ENCODE results near the gene ZNF503.
A peak's percentile ranks its signal among the peaks of the same experiment; 100 is the strongest.

ZNF503 gene

DNA sequence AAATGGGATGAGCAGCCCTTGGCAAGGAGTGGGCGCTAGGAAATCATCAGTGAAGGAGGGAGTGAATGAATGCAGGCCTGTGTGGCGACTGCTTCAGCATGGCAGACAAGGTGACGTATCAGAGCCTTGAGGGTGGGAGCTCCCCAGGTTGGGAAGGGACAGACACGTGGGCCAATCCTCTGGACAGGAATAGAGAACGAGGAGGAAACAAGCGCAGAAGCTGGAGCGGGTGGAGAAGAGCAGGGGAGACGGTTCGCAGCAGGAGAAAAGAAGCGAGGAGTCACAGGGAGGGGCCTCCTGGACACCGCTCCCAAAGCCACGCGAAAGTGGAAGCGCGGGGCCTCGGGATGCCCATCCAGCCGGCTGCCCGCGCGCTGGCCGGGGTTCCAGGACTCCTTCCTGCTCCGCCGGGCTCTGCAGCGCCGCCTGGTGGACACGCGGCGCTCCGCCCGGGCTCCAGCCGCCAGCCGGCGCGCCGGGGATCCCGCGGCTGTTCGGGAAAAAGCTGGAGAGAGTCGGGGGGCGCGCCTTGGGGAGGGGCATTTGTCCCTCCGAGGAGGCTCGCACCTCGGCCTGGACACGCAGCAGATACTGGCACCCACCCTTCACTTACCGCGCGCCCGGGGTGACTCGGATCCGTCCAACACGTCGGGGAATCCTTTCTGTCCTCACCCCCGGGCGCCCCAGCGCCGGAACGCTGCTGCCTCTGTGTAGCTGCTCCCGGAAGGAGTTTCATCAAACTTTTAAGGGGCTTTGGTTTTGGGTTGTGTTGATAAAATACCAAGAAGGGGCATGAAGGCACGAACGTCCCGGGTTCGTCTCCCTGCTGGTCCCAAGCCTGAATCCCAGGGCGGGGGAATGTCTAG lies 6.3 kb downstream of the ZNF503 start:
- Histone ChIP-seq H3K14ac (ENCODE audit: low read length) (no peak overlapping the region), H3K18ac (ENCODE audit: low read length) (peak overlapping the region; percentile 93), H3K27ac (replicated peaks; ENCODE audit: low read length) (no peak overlapping the region), H4K91ac (ENCODE audit: low read depth, low read length, poor library complexity) (no peak overlapping the region), H3K9me3 (replicated peaks in 1 of 2; ENCODE audit: control insufficient read depth in 2 of 2, insufficient read depth in 1 of 2, low read depth in 1 of 2, low read length in 2 of 2) (peaks cover 0 to 2% of the 10 kb centered on the region in 2 donors), H2BK5ac (ENCODE audit: low read length) (peak overlapping the region; percentile 16), H2BK15ac (ENCODE audit: low read length) (no peak overlapping the region), H2BK120ac (ENCODE audit: low read depth, low read length) (no peak overlapping the region), H3K9ac (ENCODE audit: low read depth, low read length, poor library complexity) (no peak overlapping the region), H3K23ac (ENCODE audit: low read depth, low read length, poor library complexity) (no peak overlapping the region), H3K4me2 (ENCODE audit: insufficient read depth, low read length, poor library complexity, severe bottlenecking) (peak overlapping the region; percentile 96), H4K8ac (ENCODE audit: low read depth, low read length) (no peak overlapping the region), H3K79me1 (ENCODE audit: low read depth, low read length) (peaks cover 12% of the 10 kb centered on the region), H2AFZ (ENCODE audit: low read length) (no peak overlapping the region), H3K27me3 (ENCODE audit: control insufficient read depth in 3 of 3, insufficient read depth in 3 of 3, low read depth in 1 of 3, low read length in 3 of 3) (peaks cover 0 to 47% (median 16%) of the 10 kb centered on the region in 3 experiments), H3K4ac (ENCODE audit: low read length) (no peak overlapping the region), H2AK5ac (ENCODE audit: low read depth, low read length) (no peak overlapping the region), H3K4me1 (ENCODE audit: control insufficient read depth in 2 of 2, insufficient read depth in 1 of 2, low read depth in 1 of 2, low read length in 2 of 2) (peaks cover 3 to 13% of the 10 kb centered on the region in 2 donors), H2BK12ac (ENCODE audit: low read length) (peak overlapping the region; percentile 14), H3K4me3 (ENCODE audit: low read length in 2 of 2) (peak overlapping the region in 1 of 2 donors; percentile 69), H3K36me3 (replicated peaks in 1 of 2; ENCODE audit: control insufficient read depth in 2 of 2, insufficient read depth in 2 of 2, low read length in 2 of 2) (peaks cover 0 to 24% of the 10 kb centered on the region in 2 donors)
- no CpG with 5 or more reads among the region's 64 CpGs for WGBS, 2 donors (ENCODE audit: extremely low coverage in 2 of 2, insufficient read length in 2 of 2, insufficient replicate concordance in 1 of 2)
- peak; percentile 73 for DNase-seq (ENCODE audit: low spot score)

DNA sequence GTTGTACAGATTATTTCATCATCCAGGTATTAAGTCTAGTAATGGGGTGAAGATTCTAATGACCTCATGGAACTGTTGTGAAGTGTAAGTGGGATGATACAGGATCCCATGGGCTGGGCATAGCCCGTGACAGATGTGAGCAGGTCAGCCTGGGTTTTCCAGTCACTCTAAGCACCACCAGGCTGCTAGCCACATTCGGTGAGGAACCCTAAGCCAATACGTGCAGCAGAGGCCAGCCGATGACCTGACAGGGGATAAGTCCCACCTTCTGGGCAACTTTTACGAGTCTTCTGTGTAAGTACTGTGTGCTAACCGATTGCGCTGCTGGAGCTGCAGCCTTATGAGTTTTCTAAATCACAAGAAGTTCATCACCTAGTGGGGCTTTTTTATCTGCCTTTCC lies 7.3 kb downstream of the ZNF503 start:
- peaks cover 0 to 44% (median 16%) of the 10 kb centered on the region in 3 experiments for H3K27me3 ChIP-seq (ENCODE audit: control insufficient read depth in 3 of 3, insufficient read depth in 3 of 3, low read depth in 1 of 3, low read length in 3 of 3)
- no peak overlapping the region for H3K18ac ChIP-seq (ENCODE audit: low read length)
- peaks cover 0 to 8% of the 10 kb centered on the region in 2 donors for H3K4me1 ChIP-seq (ENCODE audit: control insufficient read depth in 2 of 2, insufficient read depth in 1 of 2, low read depth in 1 of 2, low read length in 2 of 2)
- no CpG with 5 or more reads among the region's 7 CpGs for WGBS, 2 donors (ENCODE audit: extremely low coverage in 2 of 2, insufficient read length in 2 of 2, insufficient replicate concordance in 1 of 2)
- no peak overlapping the region for H2AK5ac ChIP-seq (ENCODE audit: low read depth, low read length)
- no peak overlapping the region for H3K9ac ChIP-seq (ENCODE audit: low read depth, low read length, poor library complexity)
- H2BK5ac ChIP-seq (ENCODE audit: low read length) = no peak overlapping the region
- no peak for DNase-seq (ENCODE audit: low spot score)
- peaks cover 0 to 19% of the 10 kb centered on the region in 2 donors for H3K36me3 ChIP-seq (replicated peaks in 1 of 2; ENCODE audit: control insufficient read depth in 2 of 2, insufficient read depth in 2 of 2, low read length in 2 of 2)
- no peak overlapping the region for H2BK120ac ChIP-seq (ENCODE audit: low read depth, low read length)
- peaks cover 0 to 2% of the 10 kb centered on the region in 2 donors for H3K9me3 ChIP-seq (replicated peaks in 1 of 2; ENCODE audit: control insufficient read depth in 2 of 2, insufficient read depth in 1 of 2, low read depth in 1 of 2, low read length in 2 of 2)
- H3K4me3 ChIP-seq (ENCODE audit: low read length in 2 of 2) = no peak overlapping the region
- H3K23ac ChIP-seq (ENCODE audit: low read depth, low read length, poor library complexity) = no peak overlapping the region
- H3K4ac ChIP-seq (ENCODE audit: low read length) = no peak overlapping the region
- no peak overlapping the region for H3K14ac ChIP-seq (ENCODE audit: low read length)
- no peak overlapping the region for H2BK12ac ChIP-seq (ENCODE audit: low read length)
- H2BK15ac ChIP-seq (ENCODE audit: low read length) = no peak overlapping the region
- no peak overlapping the region for H3K4me2 ChIP-seq (ENCODE audit: insufficient read depth, low read length, poor library complexity, severe bottlenecking)
- H4K8ac ChIP-seq (ENCODE audit: low read depth, low read length) = no peak overlapping the region
- no peak overlapping the region for H2AFZ ChIP-seq (ENCODE audit: low read length)
- peaks cover 6% of the 10 kb centered on the region for H3K79me1 ChIP-seq (ENCODE audit: low read depth, low read length)
- H4K91ac ChIP-seq (ENCODE audit: low read depth, low read length, poor library complexity) = no peak overlapping the region
- no peak overlapping the region for H3K27ac ChIP-seq (replicated peaks; ENCODE audit: low read length)

- peaks cover 0 to 34% (median 16%) of the 10 kb centered on the region in 3 experiments for H3K27me3 ChIP-seq (ENCODE audit: control insufficient read depth in 3 of 3, insufficient read depth in 3 of 3, low read depth in 1 of 3, low read length in 3 of 3)
- DNase-seq (ENCODE audit: low spot score) = no peak
- H4K91ac ChIP-seq (ENCODE audit: low read depth, low read length, poor library complexity) = no peak overlapping the region
Observed at GRCh38 chr10:75392744-75393143, 8.8 kb downstream of the ZNF503 start.

GRCh38 chr10:75392271-75392670 lies 9.3 kb downstream of the ZNF503 start:
- no peak for DNase-seq (ENCODE audit: low spot score)
- H2BK15ac ChIP-seq (ENCODE audit: low read length) = no peak overlapping the region
- no peaks in the 10 kb centered on the region for H3K36me3 ChIP-seq (replicated peaks in 1 of 2; ENCODE audit: control insufficient read depth in 2 of 2, insufficient read depth in 2 of 2, low read length in 2 of 2)
- WGBS, 2 donors (ENCODE audit: extremely low coverage in 2 of 2, insufficient read length in 2 of 2, insufficient replicate concordance in 1 of 2) = no CpG with 5 or more reads among the region's 2 CpGs
- H3K27me3 ChIP-seq (ENCODE audit: control insufficient read depth in 3 of 3, insufficient read depth in 3 of 3, low read depth in 1 of 3, low read length in 3 of 3) = peaks cover 0 to 30% (median 14%) of the 10 kb centered on the region in 3 experiments
- H2BK5ac ChIP-seq (ENCODE audit: low read length) = no peak overlapping the region
- no peaks in the 10 kb centered on the region for H3K79me1 ChIP-seq (ENCODE audit: low read depth, low read length)
- H3K9me3 ChIP-seq (replicated peaks in 1 of 2; ENCODE audit: control insufficient read depth in 2 of 2, insufficient read depth in 1 of 2, low read depth in 1 of 2, low read length in 2 of 2) = peaks cover 0 to 2% of the 10 kb centered on the region in 2 donors
- H4K8ac ChIP-seq (ENCODE audit: low read depth, low read length) = no peak overlapping the region
- H3K4ac ChIP-seq (ENCODE audit: low read length) = no peak overlapping the region
- H2AFZ ChIP-seq (ENCODE audit: low read length) = no peak overlapping the region
- H3K23ac ChIP-seq (ENCODE audit: low read depth, low read length, poor library complexity) = no peak overlapping the region
- no peak overlapping the region for H2BK12ac ChIP-seq (ENCODE audit: low read length)
- H2BK120ac ChIP-seq (ENCODE audit: low read depth, low read length) = no peak overlapping the region
- H3K9ac ChIP-seq (ENCODE audit: low read depth, low read length, poor library complexity) = no peak overlapping the region
- H2AK5ac ChIP-seq (ENCODE audit: low read depth, low read length) = no peak overlapping the region
- H3K4me1 ChIP-seq (ENCODE audit: control insufficient read depth in 2 of 2, insufficient read depth in 1 of 2, low read depth in 1 of 2, low read length in 2 of 2) = peaks cover 0 to 4% of the 10 kb centered on the region in 2 donors
- H3K4me2 ChIP-seq (ENCODE audit: insufficient read depth, low read length, poor library complexity, severe bottlenecking) = no peak overlapping the region
- no peak overlapping the region for H3K27ac ChIP-seq (replicated peaks; ENCODE audit: low read length)
- no peak overlapping the region for H3K4me3 ChIP-seq (ENCODE audit: low read length in 2 of 2)
- H3K14ac ChIP-seq (ENCODE audit: low read length) = no peak overlapping the region
- H4K91ac ChIP-seq (ENCODE audit: low read depth, low read length, poor library complexity) = no peak overlapping the region
- no peak overlapping the region for H3K18ac ChIP-seq (ENCODE audit: low read length)

More at GRCh38 chr10:75392744-75393143, 8.8 kb downstream of the ZNF503 start:
- peaks cover 0 to 4% of the 10 kb centered on the region in 2 donors for H3K4me1 ChIP-seq (ENCODE audit: control insufficient read depth in 2 of 2, insufficient read depth in 1 of 2, low read depth in 1 of 2, low read length in 2 of 2)
- H3K4ac ChIP-seq (ENCODE audit: low read length) = no peak overlapping the region
- H2BK12ac ChIP-seq (ENCODE audit: low read length) = no peak overlapping the region
- no peak overlapping the region for H3K14ac ChIP-seq (ENCODE audit: low read length)
- peaks cover 0 to 4% of the 10 kb centered on the region in 2 donors for H3K36me3 ChIP-seq (replicated peaks in 1 of 2; ENCODE audit: control insufficient read depth in 2 of 2, insufficient read depth in 2 of 2, low read length in 2 of 2)
- H2AK5ac ChIP-seq (ENCODE audit: low read depth, low read length) = no peak overlapping the region
- H2AFZ ChIP-seq (ENCODE audit: low read length) = no peak overlapping the region
- H3K4me2 ChIP-seq (ENCODE audit: insufficient read depth, low read length, poor library complexity, severe bottlenecking) = no peak overlapping the region
- no peak overlapping the region for H3K18ac ChIP-seq (ENCODE audit: low read length)
- H3K27ac ChIP-seq (replicated peaks; ENCODE audit: low read length) = no peak overlapping the region
- no peak overlapping the region for H3K9ac ChIP-seq (ENCODE audit: low read depth, low read length, poor library complexity)
- no peak overlapping the region for H3K4me3 ChIP-seq (ENCODE audit: low read length in 2 of 2)
- no peak overlapping the region for H4K8ac ChIP-seq (ENCODE audit: low read depth, low read length)
- peaks cover 0 to 2% of the 10 kb centered on the region in 2 donors for H3K9me3 ChIP-seq (replicated peaks in 1 of 2; ENCODE audit: control insufficient read depth in 2 of 2, insufficient read depth in 1 of 2, low read depth in 1 of 2, low read length in 2 of 2)
- no peaks in the 10 kb centered on the region for H3K79me1 ChIP-seq (ENCODE audit: low read depth, low read length)
- no peak overlapping the region for H2BK15ac ChIP-seq (ENCODE audit: low read length)
- H3K23ac ChIP-seq (ENCODE audit: low read depth, low read length, poor library complexity) = no peak overlapping the region
- H2BK120ac ChIP-seq (ENCODE audit: low read depth, low read length) = no peak overlapping the region
- no peak overlapping the region for H2BK5ac ChIP-seq (ENCODE audit: low read length)
